Measurements from ENCODE around the gene KLF9.

KLF9 gene

GRCh38 chr9:70421272-70422180, 7.1 kb upstream of the KLF9 start:
- DNase-seq, result peak; percentile 54

- peak; percentile 46 for DNase-seq
Measured at GRCh38 chr9:70420441-70421271, 6.2 kb upstream of the KLF9 start.

DNA sequence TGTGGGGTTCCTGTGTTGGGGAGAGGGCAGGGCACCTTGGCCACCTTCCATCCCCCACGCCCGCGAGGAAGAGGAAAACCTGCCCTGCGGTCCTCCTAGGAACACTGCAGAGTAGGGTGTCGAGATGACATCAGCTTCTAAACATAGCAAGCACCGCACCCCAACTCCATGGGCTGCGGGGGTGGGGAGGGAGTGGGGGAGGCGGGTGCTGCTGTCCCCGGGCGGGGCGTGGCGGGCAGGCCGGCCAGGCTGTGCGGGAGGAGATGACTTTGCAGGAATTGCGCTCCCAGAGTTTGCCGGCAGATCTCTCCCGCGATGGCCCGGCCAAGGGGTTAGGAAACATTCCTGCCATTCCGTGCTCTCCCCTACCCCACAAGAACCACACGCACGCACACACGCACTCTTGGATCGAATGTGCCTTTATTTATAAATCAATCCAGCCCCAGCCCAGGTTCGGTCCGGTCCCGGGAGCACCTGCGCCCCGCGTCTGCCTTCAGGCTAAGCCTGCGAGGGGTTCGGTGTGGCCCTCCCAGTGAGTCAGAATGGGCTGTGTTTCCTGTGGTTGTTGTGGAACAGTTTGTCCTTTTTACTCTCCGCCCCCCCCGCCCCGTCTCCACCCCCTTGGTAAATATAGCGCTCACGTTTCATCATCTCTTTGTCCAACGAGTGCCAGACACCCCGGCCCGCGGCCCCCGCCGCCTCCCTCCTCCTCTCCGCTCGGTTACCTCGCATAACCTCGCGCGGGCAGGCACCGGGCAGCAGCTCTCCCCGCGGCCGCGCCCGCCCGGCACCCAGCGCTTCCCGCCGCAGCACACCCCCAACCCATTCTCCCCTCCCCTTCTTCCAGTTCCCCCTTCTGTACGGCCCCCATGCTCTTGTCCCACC, 5.3 kb upstream of the KLF9 start:
- DNase-seq, result peak; percentile 92

GRCh38 chr9:70418822-70419555, 4.5 kb upstream of the KLF9 start:
- peak; percentile 84 for DNase-seq

GRCh38 chr9:70415476-70415875, 1.0 kb upstream of the KLF9 start:
- DNase-seq, result no peak

GRCh38 chr9:70415041-70415440, 584 bp upstream of the KLF9 start:
- no peak for DNase-seq

- DNase-seq, result no peak
Measured at GRCh38 chr9:70413464-70413798, 1.0 kb downstream of the KLF9 start.

DNA sequence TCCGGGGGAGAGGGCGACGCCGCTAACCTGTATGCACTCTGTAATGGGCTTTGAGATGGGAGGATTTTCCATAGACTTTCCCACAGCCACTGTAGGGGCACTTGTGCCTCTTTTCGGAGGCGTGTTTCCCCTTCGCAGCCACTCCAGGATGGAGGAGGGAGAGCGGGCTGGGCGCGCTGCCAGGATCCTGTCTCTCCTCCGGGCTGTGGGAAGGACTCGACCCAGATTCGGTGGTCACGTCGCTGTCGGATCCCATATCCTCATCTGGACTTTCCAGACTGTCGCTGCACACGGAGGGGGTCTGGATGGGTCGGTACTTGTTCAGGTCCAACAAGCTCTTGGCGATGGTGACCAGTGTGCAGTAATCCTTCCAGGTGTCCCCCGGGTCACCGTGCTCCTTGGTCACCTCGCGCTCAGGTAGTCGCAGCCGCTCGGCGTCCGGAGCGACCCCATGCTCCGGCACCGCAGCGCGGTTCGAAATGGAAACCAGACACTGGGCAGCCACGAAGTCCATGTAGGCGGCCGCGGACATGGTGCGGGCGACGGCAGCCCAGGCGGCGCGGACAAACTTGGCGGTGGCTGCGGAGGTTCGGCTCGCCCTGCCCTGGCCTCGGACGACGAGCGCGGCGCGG, 1.5 kb downstream of the KLF9 start:
- DNase-seq, result no peak

DNA sequence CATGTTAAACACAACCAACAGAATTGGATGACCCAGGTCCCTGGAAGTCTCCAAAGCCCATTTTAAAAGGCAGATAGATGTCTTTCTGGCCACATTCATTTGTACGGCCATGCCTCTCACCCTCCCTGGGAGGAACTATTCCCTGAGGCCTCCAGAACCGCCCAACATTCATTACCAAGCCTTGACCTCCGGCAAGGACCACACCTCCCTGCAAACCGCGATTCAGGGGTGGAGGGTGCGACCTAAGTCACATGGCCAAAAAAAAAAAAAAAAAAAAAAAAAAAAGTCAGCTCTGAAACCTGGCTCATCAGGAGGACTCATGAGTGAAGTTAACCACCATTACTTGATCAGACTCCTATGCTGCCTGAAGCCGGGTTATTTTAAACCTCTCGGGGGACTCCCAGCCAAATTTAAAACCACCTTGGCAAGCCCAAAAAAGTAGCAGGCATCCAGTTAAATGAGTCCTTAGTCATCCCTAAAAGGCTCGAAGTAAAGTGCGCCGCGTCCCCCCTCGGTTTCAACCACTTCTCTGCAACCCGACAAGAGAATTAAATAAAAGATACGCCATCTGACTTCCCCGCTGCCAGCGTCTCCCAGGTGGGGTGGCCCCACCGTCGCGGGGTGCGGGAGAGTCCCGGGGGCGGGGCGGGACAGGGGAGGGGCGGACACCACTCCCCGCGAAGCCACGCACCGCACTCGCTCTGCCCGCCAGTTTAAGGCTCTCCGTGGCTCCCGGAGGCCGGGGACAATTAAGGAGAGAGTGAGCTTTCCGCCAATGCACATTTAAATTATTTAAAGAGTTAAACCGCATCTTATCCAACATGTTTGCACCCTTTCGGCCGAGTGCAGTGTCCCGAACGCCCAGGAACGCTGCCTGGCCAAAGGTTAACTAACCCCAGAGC, 2.3 kb downstream of the KLF9 start:
- peak; percentile 57 for DNase-seq

- peak; percentile 64 for DNase-seq
Measured at GRCh38 chr9:70411121-70411929, 3.1 kb downstream of the KLF9 start.

GRCh38 chr9:70410368-70410767, 4.1 kb downstream of the KLF9 start:
- DNase-seq, result no peak

GRCh38 chr9:70409800-70410199, 4.7 kb downstream of the KLF9 start:
- no peak for DNase-seq

DNA sequence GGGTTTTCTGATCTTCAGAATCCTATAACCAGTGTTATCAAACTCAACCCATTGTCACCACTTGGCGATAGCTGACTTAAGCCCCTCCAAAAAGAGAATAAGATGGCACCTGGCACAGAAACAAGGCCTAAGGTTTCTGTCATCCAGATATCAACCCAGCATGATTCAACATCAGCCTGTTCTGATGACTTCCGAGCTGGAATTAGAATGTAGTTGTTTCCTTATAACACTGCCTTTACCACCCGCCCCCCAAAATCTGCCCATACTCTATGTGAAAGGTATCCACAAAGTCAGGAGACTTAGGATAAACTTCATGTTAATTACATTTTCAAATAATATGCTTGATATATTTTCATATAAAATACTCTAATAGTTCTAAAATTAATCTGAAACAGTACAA, 5.2 kb downstream of the KLF9 start:
- no peak for DNase-seq

DNA sequence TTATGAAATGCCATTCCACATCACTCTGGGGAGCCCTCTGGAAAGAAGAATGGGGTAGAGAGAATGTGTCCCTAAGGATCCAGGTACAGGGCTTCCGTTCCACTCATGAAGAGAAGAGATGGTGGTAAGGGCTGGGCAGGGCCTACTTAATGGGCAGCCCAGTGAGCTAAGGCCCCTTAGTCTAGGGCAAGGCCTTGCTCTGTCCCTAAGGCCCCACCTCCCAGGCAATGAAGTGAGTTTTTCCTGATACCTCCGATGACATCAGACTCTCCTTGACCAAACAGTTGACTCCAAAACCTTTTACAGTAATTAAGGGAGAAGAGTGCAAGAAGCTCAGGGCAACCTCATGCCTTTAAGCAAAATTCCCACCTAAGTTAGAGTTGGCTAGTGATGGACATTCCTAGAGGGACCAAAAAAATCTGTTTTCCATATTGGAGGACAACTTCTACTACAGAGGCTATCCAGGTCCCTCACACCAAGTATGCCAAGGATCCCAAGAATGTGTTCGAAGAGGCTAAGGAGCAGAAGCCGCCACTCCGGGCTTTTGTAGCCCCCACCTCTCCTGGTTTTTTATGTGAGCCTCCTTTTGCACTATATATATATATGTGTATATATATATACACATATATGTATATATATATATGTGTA, 5.9 kb downstream of the KLF9 start:
- DNase-seq, result no peak

GRCh38 chr9:70407081-70407503, 7.4 kb downstream of the KLF9 start:
- DNase-seq, result no peak

GRCh38 chr9:70406434-70406862, 8.0 kb downstream of the KLF9 start:
- DNase-seq, result peak; percentile 48

- DNase-seq, result no peak
Measured at GRCh38 chr9:70405808-70406433, 8.5 kb downstream of the KLF9 start.

DNA sequence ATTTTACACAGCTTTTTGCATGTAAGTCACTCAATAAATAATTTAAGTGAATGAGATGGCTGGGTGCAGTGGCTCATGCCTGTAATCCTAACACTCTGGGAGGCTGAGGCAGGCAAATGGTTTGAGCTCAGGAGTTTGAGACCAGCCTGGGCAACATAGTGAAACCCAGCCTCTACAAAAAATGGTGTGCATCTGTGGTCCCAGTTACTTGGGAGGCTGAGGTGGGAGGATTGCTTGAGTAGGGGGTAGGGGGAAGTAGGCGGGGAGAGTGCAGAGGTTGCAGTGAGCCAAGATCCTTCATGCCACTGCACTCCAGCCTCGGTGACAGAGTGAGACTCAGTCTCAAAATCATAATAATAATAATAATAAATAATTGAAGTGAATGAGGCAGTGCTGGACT, 10.2 kb downstream of the KLF9 start:
- no peak for DNase-seq

DNA sequence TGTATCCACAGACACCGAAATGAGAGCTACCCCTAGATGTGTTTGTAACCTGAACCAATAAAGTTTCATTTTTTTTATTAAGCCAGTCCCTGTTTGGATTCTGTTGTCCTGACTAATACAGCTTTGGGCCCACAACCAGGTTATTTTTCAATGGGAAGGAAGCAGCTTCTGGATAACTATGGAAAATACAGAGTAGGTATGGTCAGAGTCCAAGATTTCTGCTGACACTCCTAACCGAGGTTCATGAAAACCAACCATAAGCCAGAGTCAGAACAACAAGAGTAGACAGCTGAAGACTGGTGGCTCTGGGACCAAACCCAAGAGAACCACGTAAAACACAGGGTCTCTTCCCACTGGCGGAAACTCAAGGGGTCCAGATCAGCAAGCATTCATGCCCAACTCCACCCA, 10.8 kb downstream of the KLF9 start:
- no peak for DNase-seq
